ENCODE results near the gene CLEC16A.

Gene CLEC16A

DNA sequence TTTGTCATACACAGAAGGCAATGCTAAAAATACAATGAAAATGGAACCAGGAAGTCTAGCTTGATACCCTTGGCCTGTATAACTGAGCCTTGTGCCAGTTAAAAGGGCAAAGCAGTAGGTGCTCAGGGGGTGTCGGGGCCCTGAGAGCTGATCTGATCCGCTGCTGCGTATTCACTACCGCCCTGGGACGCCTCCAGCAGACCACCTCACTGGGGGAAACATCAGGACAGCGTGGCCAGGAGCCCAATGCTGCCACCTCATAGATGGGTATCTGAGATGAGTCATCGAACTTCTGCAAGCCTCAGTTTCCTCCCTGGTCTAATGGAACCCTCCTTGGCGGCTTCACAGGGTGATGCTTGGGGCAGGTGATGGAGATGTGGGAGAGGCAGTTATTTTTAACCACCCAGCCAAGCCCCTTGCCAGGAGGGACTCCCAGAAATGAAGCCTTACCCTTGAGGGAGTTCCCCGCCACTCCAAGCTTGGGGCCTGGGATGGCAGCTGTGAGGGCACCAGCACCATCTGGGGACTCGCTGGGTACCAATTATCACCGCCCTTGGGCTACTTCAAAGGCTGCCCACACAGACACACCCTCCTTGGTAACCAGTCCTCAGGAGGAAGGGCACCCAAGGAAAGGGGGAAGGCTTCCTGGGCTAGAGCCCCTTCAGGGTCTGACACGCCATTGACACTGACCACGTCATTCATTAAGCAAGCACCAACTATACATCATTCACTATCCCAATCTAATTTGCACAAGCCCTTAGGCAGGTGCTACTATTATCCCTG lies 9.8 kb upstream of the CLEC16A start:
- H3K27me3 ChIP-seq (ENCODE audit: control insufficient read depth, low read length): no peaks in the 10 kb centered on the region
- H3K9me2 ChIP-seq (replicated peaks; ENCODE audit: control insufficient read depth, low read length): no peaks in the 10 kb centered on the region
- H4K20me1 ChIP-seq (ENCODE audit: control insufficient read depth, insufficient read depth, low read depth, low read length): 0 out of 2 replicates have a peak, but pooled peaks cover 3% of the 10 kb centered on the region
- no peak overlapping the region for H3K4me2 ChIP-seq (ENCODE audit: low read length)
- no peak overlapping the region for H3K4me3 ChIP-seq (ENCODE audit: low read length)
- peaks cover 20% of the 10 kb centered on the region for H3K36me3 ChIP-seq (ENCODE audit: control insufficient read depth, low read length)
- no peak overlapping the region for H3K27ac ChIP-seq (ENCODE audit: low read depth, low read length)
- H3K9me3 ChIP-seq (ENCODE audit: control insufficient read depth, insufficient read depth, low read length): no peaks in the 10 kb centered on the region
- peaks cover 19% of the 10 kb centered on the region for H3K79me2 ChIP-seq (ENCODE audit: control insufficient read depth, low read length)
- TF ChIP-seq, protein P1, sequence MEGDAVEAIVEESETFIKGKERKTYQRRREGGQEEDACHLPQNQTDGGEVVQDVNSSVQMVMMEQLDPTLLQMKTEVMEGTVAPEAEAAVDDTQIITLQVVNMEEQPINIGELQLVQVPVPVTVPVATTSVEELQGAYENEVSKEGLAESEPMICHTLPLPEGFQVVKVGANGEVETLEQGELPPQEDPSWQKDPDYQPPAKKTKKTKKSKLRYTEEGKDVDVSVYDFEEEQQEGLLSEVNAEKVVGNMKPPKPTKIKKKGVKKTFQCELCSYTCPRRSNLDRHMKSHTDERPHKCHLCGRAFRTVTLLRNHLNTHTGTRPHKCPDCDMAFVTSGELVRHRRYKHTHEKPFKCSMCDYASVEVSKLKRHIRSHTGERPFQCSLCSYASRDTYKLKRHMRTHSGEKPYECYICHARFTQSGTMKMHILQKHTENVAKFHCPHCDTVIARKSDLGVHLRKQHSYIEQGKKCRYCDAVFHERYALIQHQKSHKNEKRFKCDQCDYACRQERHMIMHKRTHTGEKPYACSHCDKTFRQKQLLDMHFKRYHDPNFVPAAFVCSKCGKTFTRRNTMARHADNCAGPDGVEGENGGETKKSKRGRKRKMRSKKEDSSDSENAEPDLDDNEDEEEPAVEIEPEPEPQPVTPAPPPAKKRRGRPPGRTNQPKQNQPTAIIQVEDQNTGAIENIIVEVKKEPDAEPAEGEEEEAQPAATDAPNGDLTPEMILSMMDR (IDR thresholded peaks at IDR 0.05; ENCODE audit: low read depth, low read length, poor library complexity, severe bottlenecking): no peak
- TF ChIP-seq EZH2phosphoT487 (IDR thresholded peaks at IDR 0.05; ENCODE audit: borderline replicate concordance, low read length): no peak
- H3F3A ChIP-seq (ENCODE audit: control insufficient read depth, insufficient read depth): no peaks in the 10 kb centered on the region; the same call in 1 of the 2 replicates
- peaks cover 30% of the 10 kb centered on the region for H3K4me1 ChIP-seq (ENCODE audit: control insufficient read depth, low read length)

DNA sequence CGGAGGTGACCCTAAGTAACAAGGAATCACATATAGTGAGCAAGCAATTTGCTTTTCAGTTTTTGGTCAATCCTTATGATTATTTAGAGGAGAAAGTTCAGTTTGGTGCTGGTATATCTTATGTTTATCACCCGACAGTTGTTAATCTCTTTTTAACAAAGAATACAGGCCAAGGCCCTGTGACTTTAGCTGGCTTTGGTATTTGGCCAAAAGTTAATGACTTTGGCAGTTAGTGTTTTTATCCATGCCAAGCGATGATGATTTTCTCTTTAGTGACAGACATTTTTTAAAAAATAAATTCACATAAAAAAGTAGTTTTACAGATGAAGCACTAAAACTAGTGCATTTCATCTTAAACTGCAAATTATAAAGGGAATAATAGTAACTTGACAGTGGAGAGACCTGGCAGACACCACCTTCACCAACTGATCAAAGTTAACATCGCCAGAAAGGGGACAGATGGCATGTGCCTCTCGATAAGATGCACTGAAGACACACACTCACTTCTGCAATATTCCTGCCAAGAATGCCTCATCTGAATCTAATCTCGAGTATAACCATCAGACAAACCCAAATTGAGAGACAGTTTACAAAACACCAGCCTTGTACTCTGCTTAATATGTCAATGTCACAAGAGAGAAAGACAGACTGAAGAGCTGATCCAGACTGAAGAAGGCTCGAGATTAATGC lies 9.0 kb upstream of the CLEC16A start:
- Histone ChIP-seq H3K4me1 (ENCODE audit: control insufficient read depth, low read length) (peaks cover 38% of the 10 kb centered on the region), H3K36me3 (ENCODE audit: control insufficient read depth, low read length) (peaks cover 28% of the 10 kb centered on the region), H3K79me2 (ENCODE audit: control insufficient read depth, low read length) (peaks cover 27% of the 10 kb centered on the region)

DNA sequence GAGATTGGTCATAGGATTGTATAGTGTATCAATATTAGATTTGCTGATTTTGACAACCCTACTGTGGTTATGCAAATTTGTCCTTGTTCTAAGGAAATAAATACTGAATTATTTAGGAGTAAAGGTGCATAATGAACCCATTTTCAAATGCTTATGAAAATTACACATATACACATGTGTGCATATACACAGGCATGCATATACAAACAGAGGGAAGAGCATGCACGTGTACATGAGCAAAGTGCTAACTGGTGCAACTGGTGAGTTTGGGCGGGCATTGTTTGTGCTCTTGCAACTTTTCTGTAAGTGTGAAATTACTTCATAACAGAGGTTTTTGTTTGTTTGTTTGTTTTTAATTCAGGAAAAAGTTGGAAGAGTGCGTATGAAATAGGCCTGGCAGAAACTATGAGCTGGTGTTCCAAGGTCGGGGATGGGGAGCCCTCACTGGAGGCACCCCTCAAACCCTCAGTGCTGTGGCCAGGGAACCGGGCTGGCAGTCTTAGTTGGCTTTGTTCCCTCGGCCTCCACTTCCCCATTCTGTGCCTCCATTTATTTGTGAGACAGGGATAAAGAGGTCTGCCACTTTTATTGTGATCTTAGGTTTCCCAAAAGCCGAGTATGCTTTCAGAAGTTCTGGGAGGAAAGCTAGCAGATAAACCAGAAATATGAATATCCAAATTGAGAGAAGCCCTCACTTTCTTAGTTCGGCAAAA lies 7.9 kb upstream of the CLEC16A start:
- no peaks in the 10 kb centered on the region for H3K9me3 ChIP-seq (ENCODE audit: control insufficient read depth, insufficient read depth, low read length)
- H3K4me1 ChIP-seq (ENCODE audit: control insufficient read depth, low read length): peaks cover 49% of the 10 kb centered on the region
- H3K79me2 ChIP-seq (ENCODE audit: control insufficient read depth, low read length): peaks cover 38% of the 10 kb centered on the region
- peaks cover 20% of the 10 kb centered on the region; the same call in 1 of the 2 replicates for H4K20me1 ChIP-seq (ENCODE audit: control insufficient read depth, insufficient read depth, low read depth, low read length)
- H3K9me2 ChIP-seq (replicated peaks; ENCODE audit: control insufficient read depth, low read length): no peaks in the 10 kb centered on the region
- H3F3A ChIP-seq (ENCODE audit: control insufficient read depth, insufficient read depth): no peaks in the 10 kb centered on the region; the same call in 1 of the 2 replicates
- no peak overlapping the region for H3K4me3 ChIP-seq (ENCODE audit: low read length)
- TF ChIP-seq EZH2phosphoT487 (IDR thresholded peaks at IDR 0.05; ENCODE audit: borderline replicate concordance, low read length): no peak
- TF ChIP-seq, protein P1 (IDR thresholded peaks at IDR 0.05; ENCODE audit: low read depth, low read length, poor library complexity, severe bottlenecking): no peak
- H3K27me3 ChIP-seq (ENCODE audit: control insufficient read depth, low read length): no peaks in the 10 kb centered on the region
- H3K36me3 ChIP-seq (ENCODE audit: control insufficient read depth, low read length): peaks cover 32% of the 10 kb centered on the region
- no peak overlapping the region; the same call in 1 of the 2 replicates for H3K4me2 ChIP-seq (ENCODE audit: low read length)
- no peak overlapping the region for H3K27ac ChIP-seq (ENCODE audit: low read depth, low read length)

More for the DNA sequence above, 9.0 kb upstream of the CLEC16A start:
- Histone ChIP-seq H3K4me3 (ENCODE audit: low read length) (no peak overlapping the region), H3K4me2 (ENCODE audit: low read length) (no peak overlapping the region), H3F3A (ENCODE audit: control insufficient read depth, insufficient read depth) (no peaks in the 10 kb centered on the region; the same call in 1 of the 2 replicates), H3K9me3 (ENCODE audit: control insufficient read depth, insufficient read depth, low read length) (no peaks in the 10 kb centered on the region), H3K9me2 (replicated peaks; ENCODE audit: control insufficient read depth, low read length) (no peaks in the 10 kb centered on the region), H3K27me3 (ENCODE audit: control insufficient read depth, low read length) (no peaks in the 10 kb centered on the region), H4K20me1 (ENCODE audit: control insufficient read depth, insufficient read depth, low read depth, low read length) (peaks cover 11% of the 10 kb centered on the region; the same call in 1 of the 2 replicates), H3K27ac (ENCODE audit: low read depth, low read length) (no peak overlapping the region)
- TF ChIP-seq, protein P1 (IDR thresholded peaks at IDR 0.05; ENCODE audit: low read depth, low read length, poor library complexity, severe bottlenecking): no peak
- TF ChIP-seq EZH2phosphoT487 (IDR thresholded peaks at IDR 0.05; ENCODE audit: borderline replicate concordance, low read length): no peak
